HG03135 (cell line): ENCODE results near the gene DCBLD2.
"Not testable (repeated sequence)": the region's sequence is repeated elsewhere in the genome, so short reads cannot be mapped to it uniquely, and the experiment has no call there.

Source experiments
- ATAC-seq: cut with Tn5 transposase; IDR thresholded peaks from one replicate; pipeline ENCODE4 v1.9.1; 2021; ENCODE audit warnings: mild to moderate bottlenecking, moderate library complexity; ENCODE audit not compliant: unreplicated experiment

Gene DCBLD2

DNA sequence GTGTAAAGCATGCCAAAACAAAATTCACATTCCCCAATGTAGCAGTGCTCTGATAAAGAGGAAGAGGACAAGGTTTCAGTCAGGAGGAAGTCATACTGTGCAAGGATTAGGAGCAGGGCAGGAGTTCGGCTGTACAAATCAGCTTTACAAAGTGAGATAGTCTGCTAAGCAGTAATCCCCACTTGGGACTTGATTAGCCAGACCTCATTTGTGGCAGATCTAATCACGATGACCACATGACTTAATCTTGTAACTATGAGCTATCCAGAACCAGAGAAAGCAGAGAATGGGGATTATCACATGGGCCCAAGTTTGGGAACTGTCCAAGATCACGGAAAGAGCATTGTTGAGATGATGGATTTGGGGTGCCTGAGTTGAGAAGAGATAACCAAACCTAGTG lies 7.8 kb downstream of the DCBLD2 start:
- ATAC-seq = no peak

DNA sequence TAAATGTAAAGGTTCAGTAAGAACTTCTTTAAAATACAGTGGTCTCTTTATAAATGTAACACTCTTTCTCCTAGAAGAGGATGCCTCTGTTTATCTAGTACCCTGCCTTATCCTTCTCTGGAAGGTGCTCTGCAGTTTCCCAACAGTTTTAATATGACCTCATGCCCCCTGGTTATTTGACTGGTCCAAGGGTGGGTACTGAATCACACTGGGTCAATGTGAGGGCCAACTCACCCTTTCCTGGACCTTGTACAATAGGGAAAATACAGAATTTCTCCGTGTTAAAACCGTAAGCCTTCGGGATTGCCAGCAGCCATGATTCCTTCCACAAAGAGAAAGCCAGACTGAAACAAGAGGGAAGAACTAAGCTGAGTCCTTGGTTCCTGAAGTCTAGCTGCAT lies 9.2 kb downstream of the DCBLD2 start:
- ATAC-seq = no peak

DNA sequence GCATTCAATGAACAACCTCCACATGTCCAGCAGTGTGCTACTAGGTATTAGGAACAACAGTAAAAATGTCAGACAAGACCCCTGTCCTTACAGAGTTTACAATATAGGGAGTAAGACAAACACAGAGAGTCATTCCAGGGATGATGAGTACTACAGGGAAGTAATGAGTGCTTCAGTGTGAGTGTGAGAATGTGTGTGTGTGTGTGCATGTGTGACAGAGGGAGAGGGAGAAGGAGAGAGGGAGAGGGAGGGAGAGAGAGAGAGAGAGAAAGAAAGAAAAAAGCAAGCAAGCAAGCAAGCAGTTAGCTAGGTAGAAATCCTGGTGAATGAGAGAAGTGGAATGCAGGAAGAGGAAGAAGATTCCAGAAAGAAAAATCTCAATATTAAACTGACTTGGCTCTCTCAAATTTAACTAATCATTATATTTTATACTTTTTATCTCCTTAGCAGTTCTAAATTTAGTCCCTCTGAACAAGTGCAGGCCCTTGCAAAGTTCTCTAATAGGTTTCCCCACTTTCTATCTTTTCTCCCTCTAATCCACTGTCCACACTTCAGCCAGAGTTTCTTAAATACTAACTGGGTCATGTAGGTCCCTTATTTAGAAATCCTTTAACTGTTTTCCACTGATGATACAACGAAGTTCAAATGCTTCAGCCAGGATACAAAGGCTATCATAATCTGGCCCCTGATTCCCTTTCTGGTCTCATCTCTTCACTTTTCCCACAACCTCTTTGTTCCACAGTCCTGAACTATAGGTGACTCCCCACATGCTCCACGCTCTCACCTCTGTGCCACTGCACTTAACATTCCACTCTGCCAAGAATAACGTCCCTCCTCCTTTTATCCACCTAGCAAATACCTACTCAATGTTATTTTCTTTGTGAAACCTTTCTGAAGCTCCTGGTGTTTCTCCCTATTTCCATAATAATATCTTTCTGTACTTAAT lies 10.3 kb downstream of the DCBLD2 start:
- no peak for ATAC-seq

DNA sequence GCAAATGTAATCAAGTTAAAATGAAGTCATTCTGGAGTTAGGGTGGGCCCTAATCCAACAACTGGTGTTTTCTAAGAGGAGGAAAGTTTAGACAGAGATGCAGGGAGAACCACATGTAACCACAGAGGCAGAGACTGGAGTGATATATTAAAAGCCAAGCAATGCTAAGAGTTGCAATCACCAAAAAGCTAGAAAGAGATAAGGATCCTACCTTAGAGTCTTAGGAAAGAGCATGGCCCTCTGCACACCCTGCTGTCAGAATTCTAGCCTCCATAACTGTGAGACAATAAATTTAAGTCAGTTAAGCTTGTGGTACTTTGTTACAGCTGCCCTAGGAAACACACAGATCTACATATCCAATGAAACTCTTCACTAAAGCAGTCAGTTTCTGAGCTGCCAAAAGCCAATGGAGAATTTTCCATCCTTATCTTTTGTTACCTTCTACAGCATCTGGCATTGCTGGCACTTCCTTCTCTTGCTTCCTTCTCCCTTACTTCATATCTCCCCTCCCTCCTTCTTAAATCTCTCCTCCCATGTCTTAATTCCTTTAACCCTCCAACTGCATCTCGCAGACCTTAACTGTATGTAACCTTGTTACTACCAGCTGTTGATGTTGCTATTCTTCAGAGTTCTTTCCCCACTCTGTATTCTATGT lies 11.2 kb downstream of the DCBLD2 start:
- ATAC-seq = no peak

DNA sequence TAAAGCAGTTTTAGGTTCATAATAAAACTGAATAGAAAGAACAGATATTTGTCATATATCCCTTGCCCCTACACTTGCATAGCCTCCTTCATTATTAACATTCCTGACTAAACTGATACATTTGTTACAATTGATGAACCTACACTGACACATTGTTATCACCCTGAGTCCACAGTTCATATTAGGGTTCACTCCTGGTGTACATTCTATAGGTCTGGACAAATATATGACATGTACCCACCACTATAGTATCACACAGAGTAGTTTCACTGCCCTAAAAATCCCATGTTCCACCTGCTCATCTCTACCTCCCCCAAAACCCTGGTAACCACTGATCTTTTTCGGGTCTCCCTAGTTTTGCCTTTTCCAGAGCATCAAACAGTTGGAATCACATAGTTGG lies 13.8 kb downstream of the DCBLD2 start:
- no peak for ATAC-seq

DNA sequence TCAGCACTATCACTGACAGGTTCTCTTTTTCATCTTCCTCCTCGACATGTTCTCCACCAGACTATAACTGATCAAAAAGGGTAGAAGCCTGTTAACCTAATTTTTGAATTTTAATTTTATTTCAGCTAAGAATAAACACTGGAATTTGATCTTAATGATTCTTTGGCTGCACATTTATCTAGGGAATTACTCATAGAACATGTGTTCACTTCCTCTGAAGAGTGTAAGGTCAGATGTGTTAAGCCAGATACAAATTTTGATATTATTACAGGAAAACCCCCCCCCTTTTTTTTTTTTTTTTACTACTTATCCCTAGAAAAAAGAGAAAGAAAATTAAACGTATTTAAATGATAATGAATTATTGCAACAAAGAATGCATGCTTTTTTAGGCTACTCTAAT lies 15.0 kb downstream of the DCBLD2 start:
- ATAC-seq = no peak

DNA sequence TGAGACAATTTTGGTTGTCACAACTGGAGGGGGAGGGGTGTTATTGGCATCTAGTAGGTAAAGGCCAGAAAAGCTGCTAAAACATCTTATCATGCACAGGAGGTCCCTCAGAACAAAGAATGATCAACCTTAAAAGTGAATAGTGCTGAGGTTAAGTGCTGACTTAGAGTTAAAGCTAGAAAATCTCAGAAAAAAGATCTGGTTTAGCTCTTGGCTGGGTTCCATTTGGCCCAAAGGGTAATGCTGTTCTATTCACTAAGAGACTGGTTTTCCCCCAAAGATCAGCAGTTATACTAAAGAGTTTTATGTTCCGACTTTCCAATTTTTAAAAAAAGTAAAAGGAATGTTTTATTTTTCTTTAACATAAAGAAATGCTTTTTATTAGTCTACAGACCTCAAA lies 15.6 kb downstream of the DCBLD2 start:
- ATAC-seq = no peak

DNA sequence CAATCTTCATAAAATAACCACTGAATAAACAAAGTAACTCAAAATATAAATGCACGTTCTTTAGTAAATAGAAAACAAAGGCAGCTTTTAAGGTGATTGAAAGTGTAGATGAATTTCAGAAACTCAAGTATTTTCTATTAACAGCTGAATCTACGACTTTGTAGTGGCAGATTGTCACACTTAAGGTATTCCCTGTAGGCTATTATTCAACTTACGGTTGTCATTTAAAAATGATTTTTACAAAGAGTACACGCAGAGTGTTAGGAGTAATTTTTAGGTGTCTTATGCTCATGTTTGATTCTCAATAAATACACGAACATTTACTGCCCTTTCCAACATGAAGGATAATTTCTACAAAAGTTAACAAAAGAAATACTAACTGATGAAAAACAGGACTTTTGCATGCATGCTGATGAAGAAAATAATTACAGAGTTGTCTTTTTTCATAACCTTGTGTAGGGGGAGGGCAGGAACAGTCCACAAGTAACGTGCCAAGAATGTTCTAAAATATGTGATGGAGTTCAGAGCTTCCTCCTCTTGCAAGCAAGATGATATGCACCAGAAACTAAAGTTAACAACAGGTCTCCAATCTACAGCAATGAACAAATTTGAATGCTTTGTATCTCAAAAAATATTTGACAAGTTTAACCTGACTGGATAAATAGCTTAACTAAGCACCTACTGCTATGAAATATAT lies 16.7 kb downstream of the DCBLD2 start:
- ATAC-seq = no peak

DNA sequence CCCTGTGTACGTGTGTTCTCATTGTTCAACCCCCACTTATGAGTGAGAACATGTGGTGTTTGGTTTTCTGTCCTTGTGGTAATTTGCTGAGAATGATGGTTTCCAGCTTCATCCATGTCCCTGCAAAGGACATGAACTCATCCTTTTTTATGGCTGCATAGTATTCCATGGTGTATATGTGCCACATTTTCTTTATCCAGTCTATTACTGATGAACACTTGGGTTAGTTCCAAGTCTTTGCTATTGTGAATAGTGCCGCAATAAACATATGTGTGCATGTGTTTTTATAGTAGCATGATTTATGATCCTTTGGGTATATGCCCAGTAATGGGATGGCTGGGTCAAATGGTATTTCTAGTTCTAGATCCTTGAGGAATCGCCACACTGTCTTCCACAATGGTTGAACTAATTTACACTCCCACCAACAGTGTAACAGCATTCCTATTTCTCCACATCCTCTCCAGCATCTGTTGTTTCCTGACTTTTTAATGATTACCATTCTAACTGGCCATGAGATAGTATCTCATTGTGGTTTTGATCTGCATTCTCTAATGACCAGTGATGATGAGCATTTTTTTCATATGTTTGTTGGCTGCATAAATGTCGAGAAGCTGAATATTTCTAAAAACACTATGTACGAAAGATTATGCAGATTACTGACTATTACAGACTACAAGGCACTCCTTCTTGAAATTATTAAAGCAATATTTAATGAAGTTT lies 18.7 kb downstream of the DCBLD2 start:
- ATAC-seq = not testable (repeated sequence)

DNA sequence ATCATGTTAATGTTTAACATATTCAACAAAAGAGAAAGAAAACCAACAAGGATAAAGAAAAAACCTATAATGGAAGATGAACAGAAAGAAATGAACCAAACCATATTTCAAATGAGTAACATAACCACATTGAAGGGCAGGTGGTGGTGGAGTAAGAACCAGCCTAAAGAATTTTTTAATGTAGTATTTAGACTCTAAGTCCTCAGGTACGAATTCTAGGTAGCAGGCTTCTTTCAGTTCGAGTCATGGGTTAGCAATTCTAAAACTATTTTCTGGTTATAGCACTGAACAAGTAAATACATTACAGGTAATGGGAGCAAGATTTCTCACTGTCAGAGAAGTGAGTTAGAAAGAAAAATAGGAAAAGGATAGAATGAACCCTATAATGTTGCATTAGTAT lies 24.4 kb downstream of the DCBLD2 start:
- ATAC-seq = no peak

DNA sequence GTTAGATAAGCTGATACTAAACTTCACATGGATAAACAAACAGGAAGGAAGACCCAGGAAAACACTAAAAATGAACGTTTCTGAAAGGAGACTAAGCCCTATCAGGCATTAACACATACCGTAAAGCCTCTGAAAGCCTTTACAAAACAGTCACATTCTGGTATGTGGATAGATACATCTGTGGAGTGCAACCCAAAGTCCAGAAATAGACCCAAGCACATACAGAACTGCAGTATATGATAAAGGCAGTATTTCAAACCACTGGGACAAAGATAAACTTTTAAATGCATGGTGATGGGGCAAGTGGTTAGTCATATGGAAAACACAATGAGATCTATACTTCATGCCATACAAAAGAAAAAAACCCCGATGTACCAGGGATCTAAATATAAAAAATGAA lies 26.0 kb downstream of the DCBLD2 start:
- ATAC-seq = no peak

DNA sequence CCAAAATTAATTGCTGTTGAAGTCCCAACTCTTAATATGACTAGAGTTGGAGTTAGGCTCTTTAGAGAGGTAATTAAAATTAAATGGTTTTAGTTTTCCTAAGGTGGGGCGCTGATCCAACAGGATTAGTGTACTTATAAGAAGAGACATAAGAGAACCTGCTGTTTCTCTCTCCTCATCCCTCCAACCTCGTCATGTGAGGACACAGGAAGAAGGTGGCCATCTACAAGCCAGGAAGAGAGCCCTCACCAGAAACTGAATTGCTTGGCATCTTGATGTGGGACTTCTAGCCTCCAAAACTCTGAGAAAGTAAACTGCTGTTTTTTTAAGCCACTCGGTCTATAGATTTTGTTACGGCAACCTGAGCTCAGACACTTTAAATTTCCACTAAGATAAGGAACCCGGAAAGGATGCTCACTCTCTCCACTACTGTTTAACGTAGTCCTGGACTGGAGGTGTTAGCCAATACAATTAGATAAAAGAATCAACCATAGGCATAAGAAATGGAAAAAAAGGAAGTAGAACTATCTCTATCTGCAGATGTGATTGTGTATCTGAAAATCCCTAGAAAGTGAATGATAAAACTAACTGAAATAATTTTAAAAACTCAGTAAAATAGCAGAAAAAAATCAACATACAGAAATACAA lies 26.8 kb downstream of the DCBLD2 start:
- no peak for ATAC-seq

DNA sequence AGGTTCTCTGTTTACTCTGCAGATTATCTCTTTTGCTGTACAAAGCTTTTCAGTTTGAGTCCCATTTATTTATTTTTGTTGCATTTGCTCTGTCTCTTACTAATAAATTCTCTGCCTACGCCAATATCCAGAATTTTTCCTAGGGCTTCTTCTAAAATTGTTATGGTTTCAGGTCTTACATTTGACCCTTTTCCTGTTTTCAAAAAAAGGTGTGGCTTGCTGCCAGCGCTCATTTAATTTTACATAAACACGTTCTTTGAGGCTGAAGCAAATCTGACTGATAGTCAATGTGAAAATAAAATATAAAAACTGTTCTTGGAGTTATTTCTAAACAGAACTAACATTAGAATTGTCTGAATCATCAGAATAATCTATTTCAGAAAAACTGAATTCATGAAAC lies 32.1 kb downstream of the DCBLD2 start:
- ATAC-seq = no peak

DNA sequence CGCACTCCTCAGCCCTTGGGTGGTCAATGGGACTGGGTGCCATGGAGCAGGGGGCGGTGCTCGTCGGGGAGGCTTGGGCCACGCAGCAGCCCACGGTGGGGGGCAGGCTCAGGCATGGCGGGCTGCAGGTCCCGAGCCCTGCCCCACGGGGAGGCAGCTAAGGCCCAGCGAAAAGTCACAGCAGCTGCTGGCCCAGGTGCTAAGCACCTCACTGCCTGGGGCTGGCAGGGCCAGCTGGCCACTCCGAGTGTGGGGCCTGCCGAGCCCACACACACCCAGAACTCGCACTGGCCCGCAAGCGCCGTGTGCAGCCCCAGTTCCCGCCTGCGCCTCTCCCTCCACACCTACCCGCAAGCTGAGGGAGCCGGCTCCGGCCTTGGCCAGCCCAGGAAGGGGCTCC lies 43.5 kb downstream of the DCBLD2 start:
- not testable (repeated sequence) for ATAC-seq

DNA sequence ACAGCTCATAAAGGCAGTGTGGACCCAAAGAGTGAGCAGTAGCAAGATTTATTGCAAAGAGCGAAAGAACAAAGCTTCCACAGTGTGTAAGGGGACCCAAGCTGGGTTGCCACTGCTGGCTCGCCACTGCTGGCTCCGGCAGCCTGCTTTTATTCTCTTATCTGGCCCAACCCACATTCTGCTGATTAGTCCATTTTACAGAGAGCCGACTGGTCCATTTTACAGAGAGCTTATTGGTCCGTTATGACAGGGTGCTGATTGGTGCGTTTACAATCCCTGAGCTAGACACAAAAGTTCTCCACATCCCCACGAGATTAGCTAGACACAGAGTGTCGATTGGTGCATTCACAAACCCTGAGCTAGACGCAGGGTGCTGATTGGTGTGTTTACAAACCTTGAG lies 44.2 kb downstream of the DCBLD2 start:
- ATAC-seq = not testable (repeated sequence)

DNA sequence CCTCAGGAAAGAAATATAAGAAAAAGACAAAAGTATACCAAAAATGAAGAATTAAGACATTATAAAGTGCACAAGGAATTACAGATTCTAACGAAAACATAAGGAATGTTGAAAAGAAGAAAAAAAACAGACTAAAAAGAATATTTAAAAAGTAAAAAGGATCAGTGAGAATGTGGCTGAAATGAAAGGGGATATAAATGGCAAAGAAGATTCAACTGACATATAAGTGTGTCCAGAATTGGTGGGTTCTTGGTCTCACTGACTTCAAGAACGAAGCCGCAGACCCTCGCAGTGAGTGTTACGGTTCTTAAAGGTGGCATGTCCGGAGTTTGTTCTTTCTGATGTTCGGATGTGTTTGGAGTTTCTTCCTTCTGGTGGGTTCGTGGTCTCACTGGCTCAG lies 44.8 kb downstream of the DCBLD2 start:
- ATAC-seq = no peak

DNA sequence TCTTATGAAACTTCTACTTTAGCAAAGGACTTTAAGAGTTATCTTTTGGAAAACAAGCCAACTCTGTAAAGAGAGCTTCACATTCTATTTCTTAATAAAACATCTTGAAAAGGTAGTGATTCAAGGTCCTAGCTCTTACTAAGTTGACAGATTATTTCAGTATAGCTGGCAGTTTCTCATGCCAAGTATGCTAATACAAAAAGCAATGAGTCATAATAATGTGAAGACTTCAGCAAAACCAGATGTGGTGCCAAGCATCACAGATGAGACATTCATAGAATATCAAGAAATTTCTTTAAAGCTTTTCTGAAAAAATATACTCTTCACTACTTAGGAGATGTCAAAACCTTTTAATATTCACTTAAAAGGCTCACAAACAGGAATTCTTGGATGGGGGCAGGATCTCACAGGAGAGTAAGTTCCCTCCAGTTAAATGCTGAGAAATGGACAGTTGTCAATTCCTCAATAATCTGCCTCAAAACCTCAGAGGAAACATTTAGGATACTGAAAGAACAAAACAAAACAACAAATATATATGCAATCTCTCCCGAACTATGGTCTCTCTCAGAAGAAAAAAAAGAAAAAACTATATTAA lies 45.6 kb downstream of the DCBLD2 start:
- no peak for ATAC-seq

DNA sequence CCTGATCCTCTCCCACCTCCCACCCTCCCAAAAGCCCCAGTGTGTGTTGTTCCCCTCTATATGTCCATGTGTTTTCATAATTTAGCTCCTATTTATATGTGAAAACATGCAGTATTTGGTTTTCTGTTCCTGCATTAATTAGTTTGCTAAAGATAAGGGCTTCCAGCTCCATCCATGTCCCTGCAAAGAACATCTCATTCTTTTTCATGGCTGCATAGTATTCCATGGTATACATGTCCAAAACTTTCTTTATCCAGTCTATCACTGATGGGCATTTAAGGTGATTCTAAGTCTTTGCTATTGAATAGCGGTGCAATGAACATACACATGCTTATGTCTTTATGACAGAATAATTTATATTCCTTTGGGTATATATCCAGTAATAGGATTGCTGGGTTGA lies 53.4 kb downstream of the DCBLD2 start:
- ATAC-seq = no peak

DNA sequence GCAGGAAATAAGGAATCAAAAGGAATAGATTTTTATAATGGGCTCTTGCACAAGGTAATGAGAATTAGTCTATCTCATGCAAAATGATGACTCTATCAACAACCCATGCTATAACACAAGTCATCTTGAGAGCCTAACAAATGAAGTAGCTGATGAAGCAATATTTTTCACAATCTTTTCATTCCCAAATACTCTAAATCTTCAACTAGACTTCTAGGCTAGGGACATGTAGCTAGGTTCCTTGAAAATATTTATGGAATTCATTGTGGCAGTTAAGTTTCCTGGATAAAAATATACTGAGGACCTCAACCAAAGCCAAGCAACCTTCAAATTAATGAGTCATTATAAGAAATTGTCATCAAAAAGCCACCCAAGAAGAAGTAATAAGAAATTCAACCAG lies 55.4 kb downstream of the DCBLD2 start:
- no peak for ATAC-seq

DNA sequence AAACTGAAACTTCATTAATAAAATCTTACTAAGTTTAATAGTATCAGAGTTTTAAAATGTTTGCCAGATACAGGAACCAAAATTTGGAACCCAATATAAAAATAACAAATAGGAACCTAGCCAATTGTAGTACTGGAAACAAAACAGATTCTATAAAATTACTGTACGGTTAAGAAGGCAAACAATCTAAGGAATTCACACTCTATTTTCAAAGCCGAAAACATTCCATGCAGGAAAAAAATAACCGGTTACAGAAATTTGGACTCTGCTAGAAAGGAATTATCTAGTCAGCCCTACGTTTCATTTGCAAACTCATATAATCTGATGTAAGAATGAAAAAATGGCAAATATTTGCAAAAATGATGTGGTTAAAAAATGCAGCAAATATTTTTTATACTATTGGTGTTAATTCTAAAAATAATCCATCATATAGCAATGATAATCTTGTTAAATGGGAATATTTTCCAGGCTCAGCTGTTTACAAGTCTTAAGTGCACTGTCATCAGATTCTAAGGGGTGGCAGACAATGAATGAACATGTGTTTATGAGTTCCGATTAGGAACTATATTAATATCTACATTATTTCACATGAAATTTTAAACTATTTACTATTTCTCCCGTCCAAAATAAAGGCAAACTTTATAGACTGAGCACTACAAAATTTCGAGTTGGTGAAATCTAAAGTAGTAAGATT lies 58.1 kb downstream of the DCBLD2 start:
- no peak for ATAC-seq
